ENCODE results near the gene FGGY.

- TF ChIP-seq POLR2A (IDR thresholded peaks at IDR 0.05) (no peak), CTCF (IDR thresholded peaks at IDR 0.05) (no peak)
Observed at GRCh38 chr1:59565611-59566410, 268.9 kb downstream of the FGGY start.

Measured in uterus (tissue), 2 donors.